Measurements from ENCODE around the gene ASXL2.

ASXL2 gene

GRCh38 chr2:25895610-25896009 lies 17.3 kb upstream of the ASXL2 start:
- no peak overlapping the region for H3K4me3 ChIP-seq (ENCODE audit: control insufficient read depth, low read depth, low read length)
- no peak for DNase-seq (ENCODE audit: low read depth)
- no peak for TF ChIP-seq CTCF (conservative IDR thresholded peaks at IDR 0.05; ENCODE audit: control insufficient read depth, insufficient read depth, low read depth, low read length)

- H3K4me3 ChIP-seq (ENCODE audit: control insufficient read depth, low read depth, low read length), result no peak overlapping the region
- no peak for DNase-seq (ENCODE audit: low read depth)
- no peak for TF ChIP-seq CTCF (conservative IDR thresholded peaks at IDR 0.05; ENCODE audit: control insufficient read depth, insufficient read depth, low read depth, low read length)
These were observed 16.7 kb upstream of the ASXL2 start for GRCh38 chr2:25895018-25895417.

GRCh38 chr2:25894135-25894830 lies 16.0 kb upstream of the ASXL2 start:
- no peak overlapping the region for H3K4me3 ChIP-seq (ENCODE audit: control insufficient read depth, low read depth, low read length)
- DNase-seq (ENCODE audit: low read depth), result peak; percentile 55
- no peak for TF ChIP-seq CTCF (conservative IDR thresholded peaks at IDR 0.05; ENCODE audit: control insufficient read depth, insufficient read depth, low read depth, low read length)

GRCh38 chr2:25891672-25892071 lies 13.4 kb upstream of the ASXL2 start:
- DNase-seq (ENCODE audit: low read depth), result no peak

GRCh38 chr2:25887624-25888242 lies 9.4 kb upstream of the ASXL2 start:
- no peak for TF ChIP-seq CTCF (conservative IDR thresholded peaks at IDR 0.05; ENCODE audit: control insufficient read depth, insufficient read depth, low read depth, low read length)
- no peak overlapping the region for H3K4me3 ChIP-seq (ENCODE audit: control insufficient read depth, low read depth, low read length)
- no peak for DNase-seq (ENCODE audit: low read depth)

More at GRCh38 chr2:25891672-25892071, 13.4 kb upstream of the ASXL2 start:
- no peak overlapping the region for H3K4me3 ChIP-seq (ENCODE audit: control insufficient read depth, low read depth, low read length)
- TF ChIP-seq CTCF (conservative IDR thresholded peaks at IDR 0.05; ENCODE audit: control insufficient read depth, insufficient read depth, low read depth, low read length), result no peak

GRCh38 chr2:25885933-25886332 lies 7.6 kb upstream of the ASXL2 start:
- DNase-seq (ENCODE audit: low read depth), result peak; percentile 93
- H3K4me3 ChIP-seq (ENCODE audit: control insufficient read depth, low read depth, low read length), result no peak overlapping the region
- TF ChIP-seq CTCF (conservative IDR thresholded peaks at IDR 0.05; ENCODE audit: control insufficient read depth, insufficient read depth, low read depth, low read length), result no peak
